CD4-positive, alpha-beta T cell (primary cell): ENCODE measurements around the gene SLC6A18. TPM values are rescaled to one million over a fixed set of nuclear protein-coding genes. Genes with fewer than 3 reads are reported as not detected.

Source experiments
- ATAC-seq: fragments of 200-7000 bp; cut with Tn5 transposase; one replicate; pipeline ENCODE4 v1.10.0; 2022; ENCODE audit warnings: mild to moderate bottlenecking; ENCODE audit not compliant: poor library complexity
- CTCF ChIA-PET: fragments of 350-600 bp; sonication (Branson Sonifier 250); formaldehyde crosslinking; loops from one replicate; lab custom pipeline; 2021; ENCODE audit warnings: antibody characterized with exemption, inconsistent platforms; lab: Charles Lee
- POLR2A ChIA-PET: fragments of 350-600 bp; sonication (Branson Sonifier 250); formaldehyde crosslinking; loops from one replicate; lab custom pipeline; 2021; ENCODE audit warnings: antibody characterized with exemption, inconsistent platforms; lab: Charles Lee
- DNase-seq, 14 experiments: peaks; one replicate each; pipeline ENCODE4 v3.0.0-alpha.2; 2013 to 2020; ENCODE audit warnings: mixed read lengths in 2 of 14
- H3K27ac ChIP-seq, 2 donors: one replicate each; pipeline versions ENCODE4 v1.5.1 to v1.7.0; 2013; ENCODE audit warnings: low read length in 2 of 2, low read depth in 1 of 2, mild to moderate bottlenecking in 1 of 2
- H3K27me3 ChIP-seq, 2 experiments: 1 replicate in 1 of 2; 2 replicates in 1 of 2; pipeline versions ENCODE4 v1.6.1 to v1.7.0; 2013; ENCODE audit warnings: low read length in 2 of 2, control low read depth in 1 of 2, mild to moderate bottlenecking in 1 of 2, moderate library complexity in 1 of 2; ENCODE audit not compliant: insufficient read depth in 2 of 2, control insufficient read depth in 1 of 2
- H3K36me3 ChIP-seq: one replicate; pipeline ENCODE4 v1.6.1; 2013; ENCODE audit warnings: low read length, control low read depth; ENCODE audit not compliant: insufficient read depth
- H3K4me1 ChIP-seq: one replicate; pipeline ENCODE4 v1.6.1; 2013; ENCODE audit warnings: low read length, control low read depth; ENCODE audit not compliant: insufficient read depth
- H3K4me3 ChIP-seq: one replicate; pipeline ENCODE4 v1.5.1; 2013; ENCODE audit warnings: mild to moderate bottlenecking, low read length, moderate library complexity
- H3K9me3 ChIP-seq, 2 experiments: 1 replicate in 1 of 2; 2 replicates in 1 of 2; pipeline versions ENCODE4 v1.6.1 to v1.7.0; 2013; ENCODE audit warnings: low read length in 2 of 2, mild to moderate bottlenecking in 2 of 2, control low read depth in 1 of 2, moderate library complexity in 1 of 2; ENCODE audit not compliant: control insufficient read depth in 1 of 2, insufficient read depth in 1 of 2
- H3K27ac Mint-ChIP-seq: one replicate; pipeline ENCODE4 v1.8.0; 2020; ENCODE audit warnings: mixed read lengths
- H3K27me3 Mint-ChIP-seq: one replicate; pipeline ENCODE4 v1.8.0; 2021; ENCODE audit warnings: mixed read lengths
- H3K36me3 Mint-ChIP-seq: one replicate; pipeline ENCODE4 v1.8.0; 2021; ENCODE audit warnings: low read depth, mixed read lengths
- H3K4me1 Mint-ChIP-seq: one replicate; pipeline ENCODE4 v1.8.0; 2021; ENCODE audit warnings: low read depth, mixed read lengths
- H3K4me3 Mint-ChIP-seq: one replicate; pipeline ENCODE4 v1.8.0; 2020; ENCODE audit warnings: mild to moderate bottlenecking, mixed read lengths
- H3K9me3 Mint-ChIP-seq: one replicate; pipeline ENCODE4 v1.8.0; 2020; ENCODE audit warnings: mixed read lengths
- intact Hi-C, 2 experiments: fragments of 100-400 bp; cut with DNase I in 1 of 2; cut with micrococcal nuclease in 1 of 2; formaldehyde crosslinking; loops; one replicate each; pipeline versions ENCODE4 v1.15.1 to v1.9.0; 2023 to 2025; cut with DNase I, micrococcal nuclease
- total RNA-seq, 174 experiments: library from RNA in 2 of 174; stranded (reverse) in 2 of 174; gene quantifications; one replicate each; pipeline ENCODE4 v1.2.3 and lab custom pipeline; 2021 to 2026
- TF ChIP-seq, protein P1 (sequence below): fragments of 200-600 bp; IDR thresholded peaks from one replicate; pipeline ENCODE4 v1.8.0; 2022; ENCODE audit warnings: antibody characterized with exemption, mild to moderate bottlenecking

The SLC6A18 gene
- total RNA-seq, 2 experiments from 2014 or later: not detected

- no peak for ATAC-seq
- Mint-ChIP-seq H3K36me3 (no peaks in the 10 kb centered on the region), H3K4me1 (no peaks in the 10 kb centered on the region), H3K4me3 (no peak overlapping the region), H3K9me3 (no peaks in the 10 kb centered on the region), H3K27me3 (peaks cover 4% of the 10 kb centered on the region), H3K27ac (no peak overlapping the region)
- intact Hi-C loops: no loop called here
- Histone ChIP-seq H3K27ac (no peak overlapping the region), H3K9me3 (peaks cover 0 to 22% of the 10 kb centered on the region in 2 experiments), H3K36me3 (no peaks in the 10 kb centered on the region), H3K4me3 (no peak overlapping the region), H3K27me3 (peaks cover 15 to 20% of the 10 kb centered on the region in 2 experiments), H3K4me1 (no peaks in the 10 kb centered on the region)
- TF ChIP-seq, protein P1, sequence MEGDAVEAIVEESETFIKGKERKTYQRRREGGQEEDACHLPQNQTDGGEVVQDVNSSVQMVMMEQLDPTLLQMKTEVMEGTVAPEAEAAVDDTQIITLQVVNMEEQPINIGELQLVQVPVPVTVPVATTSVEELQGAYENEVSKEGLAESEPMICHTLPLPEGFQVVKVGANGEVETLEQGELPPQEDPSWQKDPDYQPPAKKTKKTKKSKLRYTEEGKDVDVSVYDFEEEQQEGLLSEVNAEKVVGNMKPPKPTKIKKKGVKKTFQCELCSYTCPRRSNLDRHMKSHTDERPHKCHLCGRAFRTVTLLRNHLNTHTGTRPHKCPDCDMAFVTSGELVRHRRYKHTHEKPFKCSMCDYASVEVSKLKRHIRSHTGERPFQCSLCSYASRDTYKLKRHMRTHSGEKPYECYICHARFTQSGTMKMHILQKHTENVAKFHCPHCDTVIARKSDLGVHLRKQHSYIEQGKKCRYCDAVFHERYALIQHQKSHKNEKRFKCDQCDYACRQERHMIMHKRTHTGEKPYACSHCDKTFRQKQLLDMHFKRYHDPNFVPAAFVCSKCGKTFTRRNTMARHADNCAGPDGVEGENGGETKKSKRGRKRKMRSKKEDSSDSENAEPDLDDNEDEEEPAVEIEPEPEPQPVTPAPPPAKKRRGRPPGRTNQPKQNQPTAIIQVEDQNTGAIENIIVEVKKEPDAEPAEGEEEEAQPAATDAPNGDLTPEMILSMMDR: no peak
- peak in 1 of 14 experiments; percentile 48 for DNase-seq
- CTCF ChIA-PET: no interaction called here
- POLR2A ChIA-PET: no interaction called here
Measured at GRCh38 chr5:1245905-1246576, 20.9 kb downstream of the SLC6A18 start.

DNA sequence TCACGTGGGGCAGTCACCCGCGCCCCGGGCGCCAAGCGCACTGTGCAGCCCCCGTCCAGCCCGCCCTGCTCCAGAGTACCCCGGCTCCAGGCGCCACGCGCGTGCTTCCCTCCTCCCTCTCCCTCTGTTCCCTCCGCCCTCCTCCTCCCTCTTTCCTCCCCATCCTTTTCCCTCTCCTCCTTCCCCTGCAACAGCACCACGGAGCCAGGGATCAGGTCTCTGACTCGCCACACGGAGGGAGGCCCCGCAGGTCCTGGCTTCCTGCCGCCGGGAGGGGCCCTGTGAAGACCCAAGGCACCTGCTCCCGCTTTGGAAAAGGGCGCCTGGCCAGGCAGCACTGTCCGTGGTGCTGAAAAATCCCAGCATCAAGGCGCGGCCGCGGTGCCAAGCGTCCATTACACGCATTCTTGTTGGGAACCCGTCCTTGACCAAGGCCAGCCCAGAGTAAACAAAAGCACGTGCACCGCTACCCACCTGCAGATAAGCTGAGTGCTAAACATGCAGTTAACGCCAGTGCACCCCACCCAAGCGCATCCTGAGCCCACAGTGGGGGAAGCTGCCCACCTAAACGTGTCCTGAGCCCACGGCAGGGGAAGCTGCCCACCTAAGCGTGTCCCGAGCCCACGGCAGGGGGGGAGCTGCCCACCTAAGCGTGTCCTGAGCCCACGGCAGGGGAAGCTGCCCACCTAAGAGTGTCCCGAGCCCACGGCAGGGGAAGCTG is 21.7 kb downstream of the SLC6A18 start:
- Mint-ChIP-seq H3K4me1 (peaks cover under 1% of the 10 kb centered on the region), H3K27me3 (peaks cover 4% of the 10 kb centered on the region), H3K36me3 (no peaks in the 10 kb centered on the region), H3K9me3 (no peaks in the 10 kb centered on the region), H3K4me3 (no peak overlapping the region), H3K27ac (no peak overlapping the region)
- TF ChIP-seq, protein P1: no peak
- ATAC-seq (no peak), DNase-seq (peak in 5 of 14 experiments; percentile 5 to 35 (median 33))
- no peak overlapping the region for H3K27ac ChIP-seq
- H3K36me3 ChIP-seq: no peaks in the 10 kb centered on the region
- H3K27me3 ChIP-seq: peaks cover 15 to 20% of the 10 kb centered on the region in 2 experiments
- ChIA-PET POLR2A (no interaction called here), CTCF (no interaction called here)
- H3K9me3 ChIP-seq: peaks cover 0 to 22% of the 10 kb centered on the region in 2 experiments
- intact Hi-C loops: no loop called here
- H3K4me1 ChIP-seq: no peaks in the 10 kb centered on the region
- H3K4me3 ChIP-seq: no peak overlapping the region

- H3K36me3 Mint-ChIP-seq: no peaks in the 10 kb centered on the region
- peaks cover 5% of the 10 kb centered on the region for H3K4me1 Mint-ChIP-seq
- CTCF ChIA-PET: no interaction called here
- H3K27ac Mint-ChIP-seq: no peak overlapping the region
- H3K9me3 Mint-ChIP-seq: no peaks in the 10 kb centered on the region
- Histone ChIP-seq H3K9me3 (peaks cover 0 to 19% of the 10 kb centered on the region in 2 experiments), H3K4me3 (no peak overlapping the region), H3K4me1 (no peaks in the 10 kb centered on the region), H3K27me3 (peaks cover 15 to 20% of the 10 kb centered on the region in 2 experiments), H3K36me3 (no peaks in the 10 kb centered on the region), H3K27ac (no peak overlapping the region)
- intact Hi-C loops: no loop called here
- POLR2A ChIA-PET: no interaction called here
- H3K27me3 Mint-ChIP-seq: peaks cover 4% of the 10 kb centered on the region
- DNase-seq (no peak), ATAC-seq (no peak)
- TF ChIP-seq, protein P1: no peak
- no peak overlapping the region for H3K4me3 Mint-ChIP-seq
Measured at GRCh38 chr5:1247811-1248210, 22.6 kb downstream of the SLC6A18 start.
